Esophagus muscularis mucosa (tissue), 3 donors: ENCODE data around the gene ABHD17A.

Experiments
- POLR2A ChIP-seq: fragments of 450-650 bp; IDR thresholded peaks from one replicate; pipeline ENCODE4 v1.6.1; 2017; ENCODE audit warnings: antibody characterized with exemption, moderate library complexity, mild to moderate bottlenecking, low read depth
- POLR2AphosphoS5 ChIP-seq, 2 donors: sonication (generic); formaldehyde crosslinking; IDR thresholded peaks; one replicate each; pipeline ENCODE4 v1.6.1; 2017; ENCODE audit warnings: antibody characterized with exemption in 2 of 2
- TF ChIP-seq, protein P1 (sequence below), 3 experiments: fragments of 200-600 bp in 2 of 3; fragments of 450-650 bp in 1 of 3; sonication (generic) in 2 of 3; IDR thresholded peaks; one replicate each; pipeline ENCODE4 v1.5.1; 2017 to 2019; ENCODE audit warnings: antibody characterized with exemption in 3 of 3, mild to moderate bottlenecking in 2 of 3, moderate library complexity in 1 of 3

DNA sequence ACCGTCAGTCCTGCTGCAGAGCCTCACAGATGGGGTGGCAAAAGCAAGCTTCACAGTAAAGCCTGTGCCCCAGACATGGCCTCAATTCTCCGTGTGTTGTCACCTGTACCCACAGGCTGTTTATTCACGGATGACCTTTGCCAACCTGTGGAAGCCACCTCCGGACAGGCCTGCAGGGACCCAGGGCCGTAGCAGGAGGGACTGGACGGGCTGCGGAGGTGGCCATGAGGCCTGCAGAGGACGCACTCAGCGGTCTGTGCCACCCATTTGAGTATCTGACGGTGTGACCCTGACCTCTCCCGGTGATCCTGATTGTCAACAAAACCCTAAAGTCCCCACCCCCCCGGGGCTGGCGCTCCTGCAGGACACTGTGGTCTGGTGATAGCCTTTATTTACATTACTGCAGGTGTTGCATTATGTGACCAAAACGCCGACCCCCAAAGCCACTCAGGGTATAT is 14.1 kb downstream of the ABHD17A start:
- TF ChIP-seq, protein P1, sequence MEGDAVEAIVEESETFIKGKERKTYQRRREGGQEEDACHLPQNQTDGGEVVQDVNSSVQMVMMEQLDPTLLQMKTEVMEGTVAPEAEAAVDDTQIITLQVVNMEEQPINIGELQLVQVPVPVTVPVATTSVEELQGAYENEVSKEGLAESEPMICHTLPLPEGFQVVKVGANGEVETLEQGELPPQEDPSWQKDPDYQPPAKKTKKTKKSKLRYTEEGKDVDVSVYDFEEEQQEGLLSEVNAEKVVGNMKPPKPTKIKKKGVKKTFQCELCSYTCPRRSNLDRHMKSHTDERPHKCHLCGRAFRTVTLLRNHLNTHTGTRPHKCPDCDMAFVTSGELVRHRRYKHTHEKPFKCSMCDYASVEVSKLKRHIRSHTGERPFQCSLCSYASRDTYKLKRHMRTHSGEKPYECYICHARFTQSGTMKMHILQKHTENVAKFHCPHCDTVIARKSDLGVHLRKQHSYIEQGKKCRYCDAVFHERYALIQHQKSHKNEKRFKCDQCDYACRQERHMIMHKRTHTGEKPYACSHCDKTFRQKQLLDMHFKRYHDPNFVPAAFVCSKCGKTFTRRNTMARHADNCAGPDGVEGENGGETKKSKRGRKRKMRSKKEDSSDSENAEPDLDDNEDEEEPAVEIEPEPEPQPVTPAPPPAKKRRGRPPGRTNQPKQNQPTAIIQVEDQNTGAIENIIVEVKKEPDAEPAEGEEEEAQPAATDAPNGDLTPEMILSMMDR (IDR thresholded peaks at IDR 0.05): no peak
- TF ChIP-seq POLR2AphosphoS5 (IDR thresholded peaks at IDR 0.05) (no peak), POLR2A (no peak)
